ENCODE results near the gene SYDE1. TPM values are rescaled to one million over a fixed set of nuclear protein-coding genes. Genes with fewer than 3 reads are reported as not detected.

SYDE1 gene
- total and polyA plus RNA-seq, 8 donors, result 2.5 to 6.1 (median 3.8) TPM

DNA sequence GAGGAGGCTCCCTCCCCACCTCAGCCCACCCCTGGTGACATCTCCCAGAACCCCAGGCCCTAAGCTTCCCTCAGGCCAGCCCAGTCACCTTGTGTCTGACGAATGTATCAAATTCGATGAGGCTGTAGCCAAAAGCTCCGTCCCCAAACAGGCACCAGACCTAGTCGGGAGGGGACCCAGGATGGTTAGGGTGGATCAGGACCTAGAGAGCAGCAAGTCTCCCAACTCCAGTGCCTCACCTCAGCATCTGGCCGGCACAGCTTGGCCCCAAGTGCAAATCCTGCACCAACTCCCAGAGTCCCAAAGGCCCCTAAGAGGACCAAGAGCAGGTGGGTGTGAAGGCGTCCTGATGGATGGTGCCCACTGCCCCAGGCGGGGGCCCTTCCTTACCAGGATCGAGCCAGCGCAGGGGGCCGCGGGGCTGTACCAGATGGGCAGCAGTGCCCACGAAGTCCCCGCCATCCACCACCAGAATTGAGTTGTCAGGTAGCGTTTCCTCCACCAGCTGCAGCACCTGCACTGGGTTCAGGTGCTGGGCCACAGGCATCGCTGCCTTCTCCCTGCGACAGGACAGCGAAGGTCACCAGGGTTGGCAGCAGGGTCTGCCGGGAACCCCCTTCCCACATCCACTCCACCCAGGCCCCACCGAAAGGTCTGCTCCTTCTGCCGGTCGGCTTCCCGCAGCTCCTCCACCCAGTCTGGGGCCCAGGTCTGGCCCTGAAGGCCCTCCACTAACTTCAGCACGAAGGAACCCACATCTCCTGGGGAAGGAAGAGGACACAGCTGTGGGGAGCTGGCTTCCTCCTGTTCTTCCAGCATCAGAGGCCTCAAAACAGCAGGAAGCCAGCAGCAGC is 8.8 kb downstream of the SYDE1 start:
- H3K27me3 ChIP-seq, result no peaks in the 10 kb centered on the region
- TF ChIP-seq, protein P1, sequence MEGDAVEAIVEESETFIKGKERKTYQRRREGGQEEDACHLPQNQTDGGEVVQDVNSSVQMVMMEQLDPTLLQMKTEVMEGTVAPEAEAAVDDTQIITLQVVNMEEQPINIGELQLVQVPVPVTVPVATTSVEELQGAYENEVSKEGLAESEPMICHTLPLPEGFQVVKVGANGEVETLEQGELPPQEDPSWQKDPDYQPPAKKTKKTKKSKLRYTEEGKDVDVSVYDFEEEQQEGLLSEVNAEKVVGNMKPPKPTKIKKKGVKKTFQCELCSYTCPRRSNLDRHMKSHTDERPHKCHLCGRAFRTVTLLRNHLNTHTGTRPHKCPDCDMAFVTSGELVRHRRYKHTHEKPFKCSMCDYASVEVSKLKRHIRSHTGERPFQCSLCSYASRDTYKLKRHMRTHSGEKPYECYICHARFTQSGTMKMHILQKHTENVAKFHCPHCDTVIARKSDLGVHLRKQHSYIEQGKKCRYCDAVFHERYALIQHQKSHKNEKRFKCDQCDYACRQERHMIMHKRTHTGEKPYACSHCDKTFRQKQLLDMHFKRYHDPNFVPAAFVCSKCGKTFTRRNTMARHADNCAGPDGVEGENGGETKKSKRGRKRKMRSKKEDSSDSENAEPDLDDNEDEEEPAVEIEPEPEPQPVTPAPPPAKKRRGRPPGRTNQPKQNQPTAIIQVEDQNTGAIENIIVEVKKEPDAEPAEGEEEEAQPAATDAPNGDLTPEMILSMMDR (IDR thresholded peaks at IDR 0.05), result no peak
- no peak for FAIRE-seq
- no peaks in the 10 kb centered on the region for H3K9me3 ChIP-seq
- 84 to 87% methylated on average over 23 of the region's 23 CpGs for WGBS, 2 donors
- no peak for DNase-seq
- intact Hi-C loops (cut with DNase I), result no loop called here
- H3K27ac ChIP-seq, result no peak overlapping the region
- H3K4me1 ChIP-seq, result no peaks in the 10 kb centered on the region
- peaks cover 0 to 42% (median 19%) of the 10 kb centered on the region in 3 donors for H3K36me3 ChIP-seq
- ATAC-seq, result no peak
- H3K4me3 ChIP-seq, result no peak overlapping the region

DNA sequence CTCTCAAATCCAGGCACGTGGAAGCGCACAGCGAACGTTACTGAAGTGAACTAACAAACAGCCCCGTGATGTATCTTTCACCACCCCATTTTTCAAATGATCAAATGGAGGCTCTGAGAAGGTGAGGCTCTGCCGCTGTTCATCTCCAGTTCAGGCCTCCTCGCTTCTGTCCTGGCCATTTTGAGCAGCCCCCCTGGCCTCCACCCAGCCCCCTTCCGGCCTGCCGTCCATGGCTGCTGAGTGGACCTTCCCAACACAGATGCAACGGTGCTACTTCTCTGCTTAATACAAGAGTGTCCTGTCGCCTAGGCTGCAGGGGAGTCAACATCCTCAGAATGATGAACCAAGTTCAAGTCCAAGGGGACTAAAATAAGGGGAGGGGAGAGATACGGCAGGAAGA is 9.7 kb downstream of the SYDE1 start:
- TF ChIP-seq, protein P1 (IDR thresholded peaks at IDR 0.05), result no peak
- H3K4me3 ChIP-seq, result no peak overlapping the region
- no peaks in the 10 kb centered on the region for H3K9me3 ChIP-seq
- no peaks in the 10 kb centered on the region for H3K4me1 ChIP-seq
- H3K36me3 ChIP-seq, result peaks cover 0 to 48% (median 19%) of the 10 kb centered on the region in 3 donors
- no peak overlapping the region for H3K27ac ChIP-seq
- 90 to 93% methylated on average over 12 of the region's 12 CpGs for WGBS, 2 donors
- intact Hi-C loops (cut with DNase I), result no loop called here
- no peak for ATAC-seq
- FAIRE-seq, result no peak
- DNase-seq, result no peak
- no peaks in the 10 kb centered on the region for H3K27me3 ChIP-seq

DNA sequence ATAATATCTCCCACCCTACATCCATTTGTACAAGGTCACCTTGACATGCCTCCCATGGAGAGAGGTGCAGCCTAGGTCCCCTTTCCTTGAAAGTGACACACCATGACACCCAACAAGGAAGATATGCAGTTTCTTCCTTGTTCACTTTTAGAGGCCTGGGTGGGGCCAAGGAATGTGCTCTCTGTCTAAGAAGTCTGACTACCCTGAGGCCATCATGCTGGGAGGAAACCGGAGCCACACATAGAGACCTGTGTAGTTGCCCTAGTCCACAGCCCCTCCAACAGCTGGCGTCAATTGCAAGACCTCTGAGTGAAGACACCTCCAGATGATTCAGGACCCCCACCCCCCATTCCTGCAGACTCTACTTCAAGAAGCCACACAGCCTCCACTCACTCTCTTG is 11.0 kb downstream of the SYDE1 start:
- FAIRE-seq, result no peak
- 97 to 100% methylated on average over 2 of the region's 2 CpGs for WGBS, 2 donors
- no peaks in the 10 kb centered on the region for H3K9me3 ChIP-seq
- H3K27me3 ChIP-seq, result no peaks in the 10 kb centered on the region
- no peaks in the 10 kb centered on the region for H3K4me1 ChIP-seq
- no peak for ATAC-seq
- TF ChIP-seq, protein P1 (IDR thresholded peaks at IDR 0.05), result no peak
- DNase-seq, result no peak
- peaks cover 0 to 55% (median 19%) of the 10 kb centered on the region in 3 donors for H3K36me3 ChIP-seq
- intact Hi-C loops (cut with DNase I), result no loop called here
- H3K4me3 ChIP-seq, result no peak overlapping the region
- no peak overlapping the region for H3K27ac ChIP-seq

DNA sequence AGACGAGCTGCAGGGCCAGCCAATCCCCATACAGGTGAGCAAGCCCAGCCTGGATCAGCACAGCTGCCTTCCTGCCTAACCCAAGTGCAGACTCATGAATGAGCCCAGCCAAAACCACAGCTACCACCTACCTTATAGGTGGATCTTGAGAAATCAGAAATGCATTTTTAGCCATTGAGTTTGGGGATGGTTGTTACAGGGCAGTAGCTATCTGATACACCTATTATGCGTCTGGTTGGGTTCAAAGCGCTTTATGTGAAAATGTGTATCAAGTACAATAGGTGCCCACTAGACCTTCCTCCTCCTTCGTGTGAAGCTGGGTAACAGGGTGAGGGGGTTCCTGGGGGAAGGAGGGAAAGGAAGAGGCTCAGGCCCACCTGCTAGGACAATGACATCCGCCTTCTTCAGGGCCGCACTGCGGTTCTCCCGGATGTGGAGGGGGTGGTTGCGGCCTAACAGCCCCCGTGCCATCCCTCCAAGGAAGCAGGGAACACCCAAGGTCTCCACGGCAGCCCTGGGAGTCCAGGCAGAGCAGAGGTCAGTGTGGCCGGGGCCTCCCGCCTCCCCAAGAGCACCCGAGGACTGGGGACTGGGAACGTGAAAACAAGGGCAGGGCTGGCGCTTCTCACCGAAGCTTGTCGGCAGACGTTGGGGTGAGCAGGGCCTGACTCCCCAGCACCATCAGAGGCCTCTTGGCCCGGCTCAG is 11.7 kb downstream of the SYDE1 start:
- no peaks in the 10 kb centered on the region for H3K27me3 ChIP-seq
- TF ChIP-seq, protein P1 (IDR thresholded peaks at IDR 0.05), result no peak
- H3K4me3 ChIP-seq, result no peak overlapping the region
- H3K27ac ChIP-seq, result no peak overlapping the region
- 95 to 96% methylated on average over 20 of the region's 20 CpGs for WGBS, 2 donors
- FAIRE-seq (no peak), ATAC-seq (no peak), DNase-seq (no peak)
- peaks cover 0 to 55% (median 19%) of the 10 kb centered on the region in 3 donors for H3K36me3 ChIP-seq
- peaks cover 2 to 7% (median 5%) of the 10 kb centered on the region in 3 donors for H3K4me1 ChIP-seq
- intact Hi-C loops (cut with DNase I), result no loop called here
- H3K9me3 ChIP-seq, result no peaks in the 10 kb centered on the region
